Lung microvascular endothelial cell (primary cell): ENCODE results near the gene DRD2. TPM values are rescaled to one million over a fixed set of nuclear protein-coding genes. Genes with fewer than 3 reads are reported as not detected.

ENCODE experiments used
- DNase-seq, 2 donors: peaks; one replicate each; pipeline versions ENCODE4 v3.0.0 to v3.0.0-alpha.2; 2010; ENCODE audit warnings: low read depth in 2 of 2
- total RNA-seq: library from RNA; depleted of rRNA; stranded (reverse); fragments of >200 nt; gene quantifications from 2 replicates; pipeline ENCODE4 v1.2.1, GENCODE V29; 2014

Gene DRD2
- total RNA-seq, 1 donor from 2014 or later, result not detected

- no peak for DNase-seq
Observed at GRCh38 chr11:113400631-113401230, 74.5 kb downstream of the DRD2 start.

- DNase-seq, result no peak
Observed at GRCh38 chr11:113398669-113399430, 76.3 kb downstream of the DRD2 start.

- no peak for DNase-seq
Observed at GRCh38 chr11:113397821-113398220, 77.4 kb downstream of the DRD2 start.

GRCh38 chr11:113397212-113397611, 78.0 kb downstream of the DRD2 start:
- DNase-seq, result no peak

GRCh38 chr11:113396690-113397089, 78.5 kb downstream of the DRD2 start:
- no peak for DNase-seq

GRCh38 chr11:113395782-113396336, 79.3 kb downstream of the DRD2 start:
- DNase-seq, result no peak

GRCh38 chr11:113394919-113395318, 80.3 kb downstream of the DRD2 start:
- no peak for DNase-seq

- no peak for DNase-seq
Observed at GRCh38 chr11:113393501-113393985, 81.7 kb downstream of the DRD2 start.

- DNase-seq, result no peak
Observed at GRCh38 chr11:113392236-113392921, 82.8 kb downstream of the DRD2 start.

GRCh38 chr11:113389272-113389671, 85.9 kb downstream of the DRD2 start:
- no peak for DNase-seq

GRCh38 chr11:113387605-113388211, 87.5 kb downstream of the DRD2 start, which contains the start of gene ANKK1:
ANKK1 (plus strand) TSS chr11:113387779; CDS start chr11:113387885, 106 bp downstream.
- DNase-seq, result peak in 1 of 2 donors; percentile 11

GRCh38 chr11:113386866-113387265, 88.3 kb downstream of the DRD2 start:
- DNase-seq, result no peak

- peak in 1 of 2 donors; percentile 28 for DNase-seq
Observed at GRCh38 chr11:113385749-113386148, 89.4 kb downstream of the DRD2 start.

GRCh38 chr11:113384551-113384950, 90.6 kb downstream of the DRD2 start:
- peak; percentile 94 to 96 for DNase-seq

GRCh38 chr11:113382121-113382520, 93.1 kb downstream of the DRD2 start:
- no peak for DNase-seq

GRCh38 chr11:113378692-113379091, 96.5 kb downstream of the DRD2 start:
- peak in 1 of 2 donors; percentile 20 for DNase-seq

- peak in 1 of 2 donors; percentile 15 for DNase-seq
Observed at GRCh38 chr11:113377681-113378412, 97.4 kb downstream of the DRD2 start.

GRCh38 chr11:113376156-113376555, 99.0 kb downstream of the DRD2 start:
- no peak for DNase-seq

GRCh38 chr11:113375402-113375801, 99.8 kb downstream of the DRD2 start:
- DNase-seq, result no peak

GRCh38 chr11:113373981-113374560, 101.1 kb downstream of the DRD2 start:
- DNase-seq, result no peak
